Calu3 (cell line): ENCODE results near the gene U2AF1L4. TPM values are rescaled to one million over a fixed set of nuclear protein-coding genes. Genes with fewer than 3 reads are reported as not detected.

ENCODE experiments used
- BruUV-seq: library from RNA; stranded (reverse); fragments of 400-500 nt; replicated peaks from 2 replicates; lab custom pipeline; 2021; lab: Mats Ljungman, UMichigan
- CTCF ChIA-PET: fragments of 300-600 bp; sonication (Branson Sonifier 250); formaldehyde crosslinking; loops from one replicate; lab custom pipeline; 2022; ENCODE audit warnings: antibody characterized with exemption; lab: Charles Lee
- DNase-seq: peaks from one replicate; pipeline ENCODE4 v3.0.0; 2022
- H3K27ac Mint-ChIP-seq: one replicate; pipeline ENCODE4 v1.8.0; 2022; ENCODE audit warnings: mixed read lengths; ENCODE audit not compliant: unreplicated experiment
- H3K27me3 Mint-ChIP-seq: one replicate; pipeline ENCODE4 v1.8.0; 2022; ENCODE audit warnings: mixed read lengths; ENCODE audit not compliant: unreplicated experiment
- H3K36me3 Mint-ChIP-seq: one replicate; pipeline ENCODE4 v1.8.0; 2022; ENCODE audit warnings: mild to moderate bottlenecking, moderate library complexity, mixed read lengths; ENCODE audit not compliant: insufficient read depth, unreplicated experiment
- H3K4me1 Mint-ChIP-seq: one replicate; pipeline ENCODE4 v1.8.0; 2022; ENCODE audit warnings: mild to moderate bottlenecking, low read depth, mixed read lengths; ENCODE audit not compliant: unreplicated experiment
- H3K4me3 Mint-ChIP-seq: one replicate; pipeline ENCODE4 v1.8.0; 2022; ENCODE audit warnings: mild to moderate bottlenecking, low read depth, moderate library complexity, mixed read lengths; ENCODE audit not compliant: unreplicated experiment
- H3K9me3 Mint-ChIP-seq: one replicate; pipeline ENCODE4 v1.8.0; 2022; ENCODE audit warnings: low read depth, mixed read lengths; ENCODE audit not compliant: unreplicated experiment
- CTCF ChIP-seq: fragments of 200-600 bp; IDR thresholded peaks from one replicate; pipeline ENCODE4 v1.8.0; 2022; ENCODE audit warnings: antibody characterized with exemption; ENCODE audit not compliant: unreplicated experiment
- intact Hi-C: fragments of 100-400 bp; cut with micrococcal nuclease; formaldehyde crosslinking; loops from one replicate; pipeline ENCODE4 v1.10.0; 2022; ENCODE audit not compliant: unreplicated experiment
- total RNA-seq: library from RNA; stranded (reverse); gene quantifications from 2 replicates; pipeline ENCODE4 v1.2.3, GENCODE V29; 2022

U2AF1L4 gene
- total RNA-seq, 1 experiment from 2014 or later = 16.2 TPM

DNA sequence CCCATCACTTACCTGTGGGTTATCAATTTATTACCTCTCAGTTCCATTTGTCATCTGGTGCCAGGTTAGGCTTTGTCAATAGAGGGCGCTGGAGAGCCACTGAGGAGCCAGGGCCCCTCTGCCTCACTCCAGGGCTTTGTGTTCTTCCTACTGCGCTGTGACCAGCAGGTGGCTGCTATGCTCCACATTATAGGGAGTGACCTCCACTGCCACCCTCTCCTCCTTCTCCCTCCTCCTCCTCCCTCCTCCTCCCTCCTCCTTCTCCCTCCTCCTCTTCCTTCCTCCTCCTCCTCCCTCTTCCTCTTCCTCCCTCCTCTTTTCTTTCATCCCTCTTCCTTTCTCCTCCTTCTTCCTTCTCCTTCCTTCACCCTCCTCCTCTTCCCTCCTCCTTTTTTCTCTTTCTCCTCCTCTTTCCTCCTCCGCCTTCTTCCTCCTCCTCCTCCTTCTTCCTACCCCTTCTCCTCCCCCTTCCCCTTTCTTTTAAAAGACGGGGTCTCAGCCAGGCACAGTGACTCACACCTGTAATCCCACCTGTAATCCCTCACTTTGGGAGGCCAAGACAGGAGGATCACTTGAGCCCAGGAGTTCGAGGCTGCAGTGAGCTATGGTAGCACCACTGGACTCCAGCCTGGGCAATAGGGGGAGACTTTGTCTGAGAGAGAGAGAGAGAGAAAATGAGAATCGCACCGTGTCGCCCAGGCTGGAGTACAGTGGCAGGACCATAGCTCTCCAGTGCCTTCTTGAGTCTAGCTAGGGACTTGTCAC is 51.2 kb downstream of the U2AF1L4 start:
- H3K27me3 Mint-ChIP-seq = no peaks in the 10 kb centered on the region
- no TSS peak for BruUV-seq
- H3K4me3 Mint-ChIP-seq = no peak overlapping the region
- H3K27ac Mint-ChIP-seq = no peak overlapping the region
- DNase-seq = peak; percentile 94
- H3K36me3 Mint-ChIP-seq = no peaks in the 10 kb centered on the region
- TF ChIP-seq CTCF = peak; percentile 99
- peaks cover 8% of the 10 kb centered on the region for H3K4me1 Mint-ChIP-seq
- no peaks in the 10 kb centered on the region for H3K9me3 Mint-ChIP-seq
- CTCF ChIA-PET = interaction anchor here (0.6 to 1.2 kb wide), 5 partner anchors 8 to 129 kb away, joined by 3 to 7 read pairs (median 4); no protein-coding TSS in a partner anchor
- intact Hi-C loops = loop anchor here (1.0 to 5.0 kb wide), 4 partner anchors 23 to 237 kb away; no protein-coding TSS in a partner anchor

GRCh38 chr19:35693422-35693821 is 51.8 kb downstream of the U2AF1L4 start:
- Mint-ChIP-seq H3K4me1 (peaks cover 8% of the 10 kb centered on the region), H3K9me3 (no peaks in the 10 kb centered on the region), H3K36me3 (no peaks in the 10 kb centered on the region), H3K27ac (no peak overlapping the region), H3K4me3 (no peak overlapping the region), H3K27me3 (no peaks in the 10 kb centered on the region)
- DNase-seq = no peak
- no peak for TF ChIP-seq CTCF
- CTCF ChIA-PET = interaction anchor here (0.9 to 1.2 kb wide), 2 partner anchors 18 to 137 kb away, joined by 3 to 6 read pairs; no protein-coding TSS in a partner anchor
- BruUV-seq = no TSS peak
- intact Hi-C loops = loop anchor here (1.0 to 5.0 kb wide), 3 partner anchors 124 to 238 kb away; no protein-coding TSS in a partner anchor

Other genes starting within 250 kb of the U2AF1L4 start
- gene DMKN, start 231.8 kb downstream of the U2AF1L4 start, total RNA-seq = 218 and 224 TPM in 2 replicates
- gene SBSN, start 217.1 kb downstream of the U2AF1L4 start, total RNA-seq = not detected in 2 replicates
- not detected in 2 replicates for gene GAPDHS, start 212.0 kb downstream of the U2AF1L4 start, total RNA-seq
- 114 and 118 TPM in 2 replicates for gene TMEM147, start 199.8 kb downstream of the U2AF1L4 start, total RNA-seq
- gene ATP4A, start 181.8 kb downstream of the U2AF1L4 start, total RNA-seq = not detected in 2 replicates
- gene PMIS2, start 159.2 kb downstream of the U2AF1L4 start, total RNA-seq = not detected in 2 replicates
- gene HAUS5, start 132.7 kb downstream of the U2AF1L4 start, total RNA-seq = 35.3 and 38.0 TPM in 2 replicates
- 148 and 162 TPM in 2 replicates for gene RBM42, start 116.4 kb downstream of the U2AF1L4 start, total RNA-seq
- 1.3 TPM in 1 of 2 replicates, not detected in the other for gene ETV2, start 103.7 kb downstream of the U2AF1L4 start, total RNA-seq
- gene COX6B1, start 97.1 kb downstream of the U2AF1L4 start, total RNA-seq = 488 and 497 TPM in 2 replicates
- not detected in 2 replicates for gene UPK1A, start 78.9 kb downstream of the U2AF1L4 start, total RNA-seq
- gene ZBTB32, start 40.9 kb downstream of the U2AF1L4 start, total RNA-seq = not detected in 2 replicates
- 65.2 and 65.3 TPM in 2 replicates for gene KMT2B, start 27.4 kb downstream of the U2AF1L4 start, total RNA-seq
- 9.2 and 9.9 TPM in 2 replicates for gene IGFLR1, start 3.0 kb downstream of the U2AF1L4 start, total RNA-seq
- 114 and 126 TPM in 2 replicates for gene PSENEN, start 233 bp upstream of the U2AF1L4 start, total RNA-seq
- 12.4 and 15.9 TPM in 2 replicates for gene LIN37, start 3.2 kb upstream of the U2AF1L4 start, total RNA-seq
- 0.71 and 0.93 TPM in 2 replicates for gene HSPB6, start 11.6 kb upstream of the U2AF1L4 start, total RNA-seq
- 70.3 and 70.7 TPM in 2 replicates for gene PROSER3, start 12.8 kb upstream of the U2AF1L4 start, total RNA-seq
- 16.8 and 27.0 TPM in 2 replicates for gene ARHGAP33, start 30.1 kb upstream of the U2AF1L4 start, total RNA-seq
- not detected in 2 replicates for gene PRODH2, start 67.4 kb upstream of the U2AF1L4 start, total RNA-seq
- not detected in 2 replicates for gene NPHS1, start 107.1 kb upstream of the U2AF1L4 start, total RNA-seq
- 0.17 and 0.26 TPM in 2 replicates for gene KIRREL2, start 111.5 kb upstream of the U2AF1L4 start, total RNA-seq
- 11.5 and 15.8 TPM in 2 replicates for gene APLP1, start 123.2 kb upstream of the U2AF1L4 start, total RNA-seq
- gene NFKBID, start 155.1 kb upstream of the U2AF1L4 start, total RNA-seq = 14.9 and 15.6 TPM in 2 replicates
- gene HCST, start 157.1 kb upstream of the U2AF1L4 start, total RNA-seq = not detected in 2 replicates
- not detected in 2 replicates for gene TYROBP, start 162.9 kb upstream of the U2AF1L4 start, total RNA-seq
- gene LRFN3, start 191.0 kb upstream of the U2AF1L4 start, total RNA-seq = 15.2 and 18.5 TPM in 2 replicates
- gene SDHAF1, start 249.8 kb upstream of the U2AF1L4 start, total RNA-seq = 16.9 and 17.1 TPM in 2 replicates